HepG2 (cell line): ENCODE results near the gene HOXC10.

Source experiments
- EP300 ChIP-seq, 3 experiments: sonication (generic) in 1 of 3; formaldehyde crosslinking in 1 of 3; IDR thresholded peaks; 2 replicates each; pipeline versions ENCODE4 v1.5.1 to v1.6.1; 2011 to 2020; ENCODE audit warnings: low read depth in 2 of 3, low read length in 2 of 3, borderline replicate concordance in 1 of 3, improper control_type of control experiment in 1 of 3, mild to moderate bottlenecking in 1 of 3, missing genetic modification reagents in 1 of 3, moderate library complexity in 1 of 3
- HCFC1 ChIP-seq: fragments of 150-350 bp; IDR thresholded peaks from 2 replicates; pipeline ENCODE4 v1.6.1; 2014; ENCODE audit warnings: low read depth, low read length
- NFE2L2 ChIP-seq: fragments of 150-350 bp; IDR thresholded peaks from 2 replicates; pipeline ENCODE4 v1.6.1; 2014; ENCODE audit warnings: low read length
- SRF ChIP-seq: IDR thresholded peaks from 2 replicates; pipeline ENCODE4 v1.6.1; 2011; ENCODE audit warnings: mild to moderate bottlenecking, low read depth, low read length, moderate library complexity
- SUZ12 ChIP-seq: fragments of 150-350 bp; IDR thresholded peaks from 2 replicates; pipeline ENCODE4 v1.6.1; 2014; ENCODE audit warnings: low read depth, low read length
- U2AF1 ChIP-seq: fragments of 200-400 bp; formaldehyde crosslinking; optimal IDR thresholded peaks from 2 replicates; pipeline ENCODE3; 2017; ENCODE audit warnings: mild to moderate bottlenecking, low read depth, low read length
- TF ChIP-seq, protein P1 (sequence below): sonication (generic); formaldehyde crosslinking; IDR thresholded peaks from 2 replicates; pipeline ENCODE4 v1.4.0; 2020; ENCODE audit warnings: mild to moderate bottlenecking, missing genetic modification reagents
- TF ChIP-seq, protein P2 (sequence below): sonication (generic); formaldehyde crosslinking; IDR thresholded peaks from 2 replicates; pipeline ENCODE4 v1.4.0; 2020; ENCODE audit warnings: missing genetic modification reagents
- TF ChIP-seq, protein P3 (sequence below): IDR thresholded peaks from 2 replicates; pipeline ENCODE4 v1.6.1; 2016; ENCODE audit warnings: low read depth, borderline replicate concordance
- TF ChIP-seq, protein P4 (sequence below): sonication (generic); formaldehyde crosslinking; IDR thresholded peaks from 2 replicates; pipeline ENCODE4 v1.5.0; 2020; ENCODE audit warnings: mild to moderate bottlenecking, missing genetic modification reagents, moderate library complexity
- TF ChIP-seq, protein P5 (sequence below), 2 experiments: sonication (generic) in 1 of 2; formaldehyde crosslinking in 1 of 2; IDR thresholded peaks; 2 replicates each; pipeline versions ENCODE4 v1.5.1 to v1.6.1; 2011 to 2020; ENCODE audit warnings: borderline replicate concordance in 1 of 2, low read depth in 1 of 2, low read length in 1 of 2, mild to moderate bottlenecking in 1 of 2, missing genetic modification reagents in 1 of 2, moderate library complexity in 1 of 2

DNA sequence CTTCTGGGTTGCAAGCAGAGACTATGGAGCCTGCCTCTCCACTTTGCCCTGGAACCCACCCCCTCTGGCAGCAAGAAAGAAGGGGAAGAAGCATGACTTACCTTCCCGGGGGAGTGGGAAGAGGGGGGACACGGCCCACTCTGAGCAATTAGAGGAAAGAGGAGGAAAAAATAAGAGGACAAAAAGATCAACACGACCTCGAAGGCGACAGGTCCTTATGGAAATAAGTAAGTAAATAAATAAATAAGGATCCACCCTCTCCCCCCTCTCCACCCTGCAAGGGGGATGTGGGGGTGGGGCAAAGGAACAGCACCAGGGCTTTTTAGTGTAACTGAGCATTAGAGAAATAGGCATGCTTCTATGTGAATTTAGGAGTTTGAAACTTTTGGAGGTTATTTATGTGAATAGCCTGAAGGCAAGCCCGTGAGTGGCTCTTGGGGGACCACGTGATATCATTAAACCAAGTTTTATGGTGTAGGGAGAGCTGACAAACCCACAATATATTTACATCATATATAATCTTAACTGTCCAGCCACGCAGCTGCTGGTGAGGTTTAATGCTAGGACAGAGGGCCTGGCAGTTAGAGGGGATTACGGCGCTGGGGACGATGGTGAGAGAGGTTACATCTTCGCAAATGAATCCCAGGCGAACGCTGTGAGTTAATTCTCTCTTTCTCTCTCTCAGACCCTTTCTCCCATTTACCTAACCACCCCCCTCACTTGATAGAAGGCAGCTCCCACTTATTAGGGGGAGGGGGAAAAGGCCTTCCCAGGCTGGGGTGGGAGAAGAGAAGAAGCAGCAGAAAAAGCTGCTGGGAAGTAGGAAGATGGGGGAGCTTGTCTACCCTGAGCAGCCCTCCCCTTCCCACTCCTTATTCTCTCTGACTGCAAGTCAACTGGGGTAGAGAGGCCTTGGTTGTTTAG lies 52.7 kb downstream of the HOXC10 start:
- no peak for TF ChIP-seq HCFC1
- TF ChIP-seq, protein P1, sequence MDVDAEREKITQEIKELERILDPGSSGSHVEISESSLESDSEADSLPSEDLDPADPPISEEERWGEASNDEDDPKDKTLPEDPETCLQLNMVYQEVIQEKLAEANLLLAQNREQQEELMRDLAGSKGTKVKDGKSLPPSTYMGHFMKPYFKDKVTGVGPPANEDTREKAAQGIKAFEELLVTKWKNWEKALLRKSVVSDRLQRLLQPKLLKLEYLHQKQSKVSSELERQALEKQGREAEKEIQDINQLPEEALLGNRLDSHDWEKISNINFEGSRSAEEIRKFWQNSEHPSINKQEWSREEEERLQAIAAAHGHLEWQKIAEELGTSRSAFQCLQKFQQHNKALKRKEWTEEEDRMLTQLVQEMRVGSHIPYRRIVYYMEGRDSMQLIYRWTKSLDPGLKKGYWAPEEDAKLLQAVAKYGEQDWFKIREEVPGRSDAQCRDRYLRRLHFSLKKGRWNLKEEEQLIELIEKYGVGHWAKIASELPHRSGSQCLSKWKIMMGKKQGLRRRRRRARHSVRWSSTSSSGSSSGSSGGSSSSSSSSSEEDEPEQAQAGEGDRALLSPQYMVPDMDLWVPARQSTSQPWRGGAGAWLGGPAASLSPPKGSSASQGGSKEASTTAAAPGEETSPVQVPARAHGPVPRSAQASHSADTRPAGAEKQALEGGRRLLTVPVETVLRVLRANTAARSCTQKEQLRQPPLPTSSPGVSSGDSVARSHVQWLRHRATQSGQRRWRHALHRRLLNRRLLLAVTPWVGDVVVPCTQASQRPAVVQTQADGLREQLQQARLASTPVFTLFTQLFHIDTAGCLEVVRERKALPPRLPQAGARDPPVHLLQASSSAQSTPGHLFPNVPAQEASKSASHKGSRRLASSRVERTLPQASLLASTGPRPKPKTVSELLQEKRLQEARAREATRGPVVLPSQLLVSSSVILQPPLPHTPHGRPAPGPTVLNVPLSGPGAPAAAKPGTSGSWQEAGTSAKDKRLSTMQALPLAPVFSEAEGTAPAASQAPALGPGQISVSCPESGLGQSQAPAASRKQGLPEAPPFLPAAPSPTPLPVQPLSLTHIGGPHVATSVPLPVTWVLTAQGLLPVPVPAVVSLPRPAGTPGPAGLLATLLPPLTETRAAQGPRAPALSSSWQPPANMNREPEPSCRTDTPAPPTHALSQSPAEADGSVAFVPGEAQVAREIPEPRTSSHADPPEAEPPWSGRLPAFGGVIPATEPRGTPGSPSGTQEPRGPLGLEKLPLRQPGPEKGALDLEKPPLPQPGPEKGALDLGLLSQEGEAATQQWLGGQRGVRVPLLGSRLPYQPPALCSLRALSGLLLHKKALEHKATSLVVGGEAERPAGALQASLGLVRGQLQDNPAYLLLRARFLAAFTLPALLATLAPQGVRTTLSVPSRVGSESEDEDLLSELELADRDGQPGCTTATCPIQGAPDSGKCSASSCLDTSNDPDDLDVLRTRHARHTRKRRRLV (CRISPR knock-in tag) = no peak
- TF ChIP-seq SRF = no peak
- TF ChIP-seq, protein P2, sequence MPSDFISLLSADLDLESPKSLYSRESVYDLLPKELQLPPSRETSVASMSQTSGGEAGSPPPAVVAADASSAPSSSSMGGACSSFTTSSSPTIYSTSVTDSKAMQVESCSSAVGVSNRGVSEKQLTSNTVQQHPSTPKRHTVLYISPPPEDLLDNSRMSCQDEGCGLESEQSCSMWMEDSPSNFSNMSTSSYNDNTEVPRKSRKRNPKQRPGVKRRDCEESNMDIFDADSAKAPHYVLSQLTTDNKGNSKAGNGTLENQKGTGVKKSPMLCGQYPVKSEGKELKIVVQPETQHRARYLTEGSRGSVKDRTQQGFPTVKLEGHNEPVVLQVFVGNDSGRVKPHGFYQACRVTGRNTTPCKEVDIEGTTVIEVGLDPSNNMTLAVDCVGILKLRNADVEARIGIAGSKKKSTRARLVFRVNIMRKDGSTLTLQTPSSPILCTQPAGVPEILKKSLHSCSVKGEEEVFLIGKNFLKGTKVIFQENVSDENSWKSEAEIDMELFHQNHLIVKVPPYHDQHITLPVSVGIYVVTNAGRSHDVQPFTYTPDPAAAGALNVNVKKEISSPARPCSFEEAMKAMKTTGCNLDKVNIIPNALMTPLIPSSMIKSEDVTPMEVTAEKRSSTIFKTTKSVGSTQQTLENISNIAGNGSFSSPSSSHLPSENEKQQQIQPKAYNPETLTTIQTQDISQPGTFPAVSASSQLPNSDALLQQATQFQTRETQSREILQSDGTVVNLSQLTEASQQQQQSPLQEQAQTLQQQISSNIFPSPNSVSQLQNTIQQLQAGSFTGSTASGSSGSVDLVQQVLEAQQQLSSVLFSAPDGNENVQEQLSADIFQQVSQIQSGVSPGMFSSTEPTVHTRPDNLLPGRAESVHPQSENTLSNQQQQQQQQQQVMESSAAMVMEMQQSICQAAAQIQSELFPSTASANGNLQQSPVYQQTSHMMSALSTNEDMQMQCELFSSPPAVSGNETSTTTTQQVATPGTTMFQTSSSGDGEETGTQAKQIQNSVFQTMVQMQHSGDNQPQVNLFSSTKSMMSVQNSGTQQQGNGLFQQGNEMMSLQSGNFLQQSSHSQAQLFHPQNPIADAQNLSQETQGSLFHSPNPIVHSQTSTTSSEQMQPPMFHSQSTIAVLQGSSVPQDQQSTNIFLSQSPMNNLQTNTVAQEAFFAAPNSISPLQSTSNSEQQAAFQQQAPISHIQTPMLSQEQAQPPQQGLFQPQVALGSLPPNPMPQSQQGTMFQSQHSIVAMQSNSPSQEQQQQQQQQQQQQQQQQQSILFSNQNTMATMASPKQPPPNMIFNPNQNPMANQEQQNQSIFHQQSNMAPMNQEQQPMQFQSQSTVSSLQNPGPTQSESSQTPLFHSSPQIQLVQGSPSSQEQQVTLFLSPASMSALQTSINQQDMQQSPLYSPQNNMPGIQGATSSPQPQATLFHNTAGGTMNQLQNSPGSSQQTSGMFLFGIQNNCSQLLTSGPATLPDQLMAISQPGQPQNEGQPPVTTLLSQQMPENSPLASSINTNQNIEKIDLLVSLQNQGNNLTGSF (CRISPR knock-in tag) = no peak
- TF ChIP-seq SUZ12 = no peak
- no peak for TF ChIP-seq U2AF1
- TF ChIP-seq NFE2L2 = no peak
- TF ChIP-seq EP300 (IDR thresholded peaks at IDR 0.05; ENCODE audit: low read depth in 2 of 2, low read length in 2 of 2) = no peak
- no peak for TF ChIP-seq EP300 (CRISPR knock-in tag; IDR thresholded peaks at IDR 0.05; ENCODE audit: borderline replicate concordance)
- TF ChIP-seq, protein P3, sequence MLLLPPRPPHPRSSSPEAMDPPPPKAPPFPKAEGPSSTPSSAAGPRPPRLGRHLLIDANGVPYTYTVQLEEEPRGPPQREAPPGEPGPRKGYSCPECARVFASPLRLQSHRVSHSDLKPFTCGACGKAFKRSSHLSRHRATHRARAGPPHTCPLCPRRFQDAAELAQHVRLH (CRISPR knock-in tag) = no peak
- TF ChIP-seq, protein P4, sequence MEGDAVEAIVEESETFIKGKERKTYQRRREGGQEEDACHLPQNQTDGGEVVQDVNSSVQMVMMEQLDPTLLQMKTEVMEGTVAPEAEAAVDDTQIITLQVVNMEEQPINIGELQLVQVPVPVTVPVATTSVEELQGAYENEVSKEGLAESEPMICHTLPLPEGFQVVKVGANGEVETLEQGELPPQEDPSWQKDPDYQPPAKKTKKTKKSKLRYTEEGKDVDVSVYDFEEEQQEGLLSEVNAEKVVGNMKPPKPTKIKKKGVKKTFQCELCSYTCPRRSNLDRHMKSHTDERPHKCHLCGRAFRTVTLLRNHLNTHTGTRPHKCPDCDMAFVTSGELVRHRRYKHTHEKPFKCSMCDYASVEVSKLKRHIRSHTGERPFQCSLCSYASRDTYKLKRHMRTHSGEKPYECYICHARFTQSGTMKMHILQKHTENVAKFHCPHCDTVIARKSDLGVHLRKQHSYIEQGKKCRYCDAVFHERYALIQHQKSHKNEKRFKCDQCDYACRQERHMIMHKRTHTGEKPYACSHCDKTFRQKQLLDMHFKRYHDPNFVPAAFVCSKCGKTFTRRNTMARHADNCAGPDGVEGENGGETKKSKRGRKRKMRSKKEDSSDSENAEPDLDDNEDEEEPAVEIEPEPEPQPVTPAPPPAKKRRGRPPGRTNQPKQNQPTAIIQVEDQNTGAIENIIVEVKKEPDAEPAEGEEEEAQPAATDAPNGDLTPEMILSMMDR (CRISPR knock-in tag) = no peak
- TF ChIP-seq, protein P5, sequence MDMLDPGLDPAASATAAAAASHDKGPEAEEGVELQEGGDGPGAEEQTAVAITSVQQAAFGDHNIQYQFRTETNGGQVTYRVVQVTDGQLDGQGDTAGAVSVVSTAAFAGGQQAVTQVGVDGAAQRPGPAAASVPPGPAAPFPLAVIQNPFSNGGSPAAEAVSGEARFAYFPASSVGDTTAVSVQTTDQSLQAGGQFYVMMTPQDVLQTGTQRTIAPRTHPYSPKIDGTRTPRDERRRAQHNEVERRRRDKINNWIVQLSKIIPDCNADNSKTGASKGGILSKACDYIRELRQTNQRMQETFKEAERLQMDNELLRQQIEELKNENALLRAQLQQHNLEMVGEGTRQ (IDR thresholded peaks at IDR 0.05; ENCODE audit: low read depth, low read length) = no peak
- TF ChIP-seq, protein P5 (CRISPR knock-in tag; IDR thresholded peaks at IDR 0.05; ENCODE audit: borderline replicate concordance) = no peak
